ENCODE results near the gene CSNK2B. TPM values are rescaled to one million over a fixed set of nuclear protein-coding genes. Genes with fewer than 3 reads are reported as not detected.

CSNK2B gene
- total and polyA plus RNA-seq, 9 of the 15 experiments (the other 6 are each of a cell fraction or from before 2014, with no cell fraction given) = 120 to 1,126 (median 529) TPM

DNA sequence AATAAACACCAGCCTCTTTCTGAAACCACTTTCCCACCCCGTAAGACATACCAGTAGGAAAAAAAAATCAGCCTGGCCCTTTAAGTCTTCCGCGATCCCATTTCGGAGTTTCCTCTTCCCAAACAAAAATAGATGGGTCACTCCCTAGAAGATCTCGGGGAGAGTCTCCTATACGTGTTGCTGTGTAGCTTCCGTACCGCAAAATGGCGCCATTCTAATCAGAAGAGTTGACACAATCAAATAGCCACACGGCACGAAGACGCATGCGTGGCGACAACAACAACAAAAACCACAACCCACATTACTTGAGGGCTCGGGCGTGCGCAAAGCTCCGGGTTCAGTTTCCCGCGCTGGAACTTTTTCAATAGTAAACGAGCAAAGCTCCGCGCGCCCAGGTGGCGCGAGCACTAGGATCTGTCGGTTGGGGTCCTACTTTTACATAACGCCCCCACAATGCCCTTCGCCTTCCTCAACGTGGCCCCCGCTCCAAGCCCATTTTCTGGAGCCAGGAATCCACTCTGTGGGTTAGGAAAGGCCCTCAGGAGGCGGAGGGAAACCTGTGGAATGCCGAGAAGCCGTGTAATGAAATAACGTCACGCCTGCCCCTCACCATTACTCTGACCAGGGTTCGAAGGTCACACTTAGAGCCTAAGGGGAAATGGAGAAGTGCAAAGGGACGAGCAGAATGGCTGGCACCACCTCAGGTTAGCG, 935 bp upstream of the CSNK2B start, which contains the start of gene GPANK1 (continued):
- TF ChIP-seq, protein P1, sequence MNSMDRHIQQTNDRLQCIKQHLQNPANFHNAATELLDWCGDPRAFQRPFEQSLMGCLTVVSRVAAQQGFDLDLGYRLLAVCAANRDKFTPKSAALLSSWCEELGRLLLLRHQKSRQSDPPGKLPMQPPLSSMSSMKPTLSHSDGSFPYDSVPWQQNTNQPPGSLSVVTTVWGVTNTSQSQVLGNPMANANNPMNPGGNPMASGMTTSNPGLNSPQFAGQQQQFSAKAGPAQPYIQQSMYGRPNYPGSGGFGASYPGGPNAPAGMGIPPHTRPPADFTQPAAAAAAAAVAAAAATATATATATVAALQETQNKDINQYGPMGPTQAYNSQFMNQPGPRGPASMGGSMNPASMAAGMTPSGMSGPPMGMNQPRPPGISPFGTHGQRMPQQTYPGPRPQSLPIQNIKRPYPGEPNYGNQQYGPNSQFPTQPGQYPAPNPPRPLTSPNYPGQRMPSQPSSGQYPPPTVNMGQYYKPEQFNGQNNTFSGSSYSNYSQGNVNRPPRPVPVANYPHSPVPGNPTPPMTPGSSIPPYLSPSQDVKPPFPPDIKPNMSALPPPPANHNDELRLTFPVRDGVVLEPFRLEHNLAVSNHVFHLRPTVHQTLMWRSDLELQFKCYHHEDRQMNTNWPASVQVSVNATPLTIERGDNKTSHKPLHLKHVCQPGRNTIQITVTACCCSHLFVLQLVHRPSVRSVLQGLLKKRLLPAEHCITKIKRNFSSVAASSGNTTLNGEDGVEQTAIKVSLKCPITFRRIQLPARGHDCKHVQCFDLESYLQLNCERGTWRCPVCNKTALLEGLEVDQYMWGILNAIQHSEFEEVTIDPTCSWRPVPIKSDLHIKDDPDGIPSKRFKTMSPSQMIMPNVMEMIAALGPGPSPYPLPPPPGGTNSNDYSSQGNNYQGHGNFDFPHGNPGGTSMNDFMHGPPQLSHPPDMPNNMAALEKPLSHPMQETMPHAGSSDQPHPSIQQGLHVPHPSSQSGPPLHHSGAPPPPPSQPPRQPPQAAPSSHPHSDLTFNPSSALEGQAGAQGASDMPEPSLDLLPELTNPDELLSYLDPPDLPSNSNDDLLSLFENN (IDR thresholded peaks at IDR 0.05; ENCODE audit: low read depth in 2 of 2, low read length in 2 of 2) = peak in 1 of 2 experiments; percentile 30; a peak in 2 of 4 replicates
- TF ChIP-seq HDGF (IDR thresholded peaks at IDR 0.05) (peak; percentile 84; the same call in 1 of the 2 replicates), DIDO1 (tag; IDR thresholded peaks at IDR 0.05; ENCODE audit: low read depth) (no peak), MEF2A (IDR thresholded peaks at IDR 0.05; ENCODE audit: control insufficient read depth, low read depth, low read length) (no peak; the same call in 1 of the 2 replicates), PHF8 (IDR thresholded peaks at IDR 0.05; ENCODE audit: borderline replicate concordance, low read length) (peak; percentile 56; the same call in 1 of the 2 replicates), HDAC3 (IDR thresholded peaks at IDR 0.05; ENCODE audit: borderline replicate concordance, partially characterized antibody) (no peak), RBM15 (IDR thresholded peaks at IDR 0.05; ENCODE audit: insufficient read depth, low read length) (no peak), ZNF79 (CRISPR knock-in tag; IDR thresholded peaks at IDR 0.05; ENCODE audit: low read depth) (no peak), KDM5B (IDR thresholded peaks at IDR 0.05; ENCODE audit: insufficient replicate concordance, low read depth, low read length) (peak; percentile 86), KHSRP (IDR thresholded peaks at IDR 0.05) (no peak), TOE1 (IDR thresholded peaks at IDR 0.05; ENCODE audit: borderline replicate concordance) (no peak), TOE1 (CRISPR knock-in tag; IDR thresholded peaks at IDR 0.05; ENCODE audit: borderline replicate concordance, low read depth) (peak; percentile 95), EHMT2 (IDR thresholded peaks at IDR 0.05) (peak; percentile 9; the same call in 1 of the 2 replicates), TAF9B (IDR thresholded peaks at IDR 0.05; ENCODE audit: partially characterized antibody) (no peak), FOXK1 (CRISPR knock-in tag; IDR thresholded peaks at IDR 0.05; ENCODE audit: borderline replicate concordance) (peak; percentile 95; the same call in 1 of the 2 replicates), NUFIP1 (IDR thresholded peaks at IDR 0.05; ENCODE audit: partially characterized antibody) (no peak), TRIM24 (IDR thresholded peaks at IDR 0.05) (peak; percentile 9 to 20; a peak in 2 of 4 replicates), RBM17 (IDR thresholded peaks at IDR 0.05; ENCODE audit: borderline replicate concordance, low read depth, low read length) (no peak)
- TF ChIP-seq, protein P2, sequence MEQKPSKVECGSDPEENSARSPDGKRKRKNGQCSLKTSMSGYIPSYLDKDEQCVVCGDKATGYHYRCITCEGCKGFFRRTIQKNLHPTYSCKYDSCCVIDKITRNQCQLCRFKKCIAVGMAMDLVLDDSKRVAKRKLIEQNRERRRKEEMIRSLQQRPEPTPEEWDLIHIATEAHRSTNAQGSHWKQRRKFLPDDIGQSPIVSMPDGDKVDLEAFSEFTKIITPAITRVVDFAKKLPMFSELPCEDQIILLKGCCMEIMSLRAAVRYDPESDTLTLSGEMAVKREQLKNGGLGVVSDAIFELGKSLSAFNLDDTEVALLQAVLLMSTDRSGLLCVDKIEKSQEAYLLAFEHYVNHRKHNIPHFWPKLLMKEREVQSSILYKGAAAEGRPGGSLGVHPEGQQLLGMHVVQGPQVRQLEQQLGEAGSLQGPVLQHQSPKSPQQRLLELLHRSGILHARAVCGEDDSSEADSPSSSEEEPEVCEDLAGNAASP (IDR thresholded peaks at IDR 0.05) = no peak
- TF ChIP-seq, protein P3, sequence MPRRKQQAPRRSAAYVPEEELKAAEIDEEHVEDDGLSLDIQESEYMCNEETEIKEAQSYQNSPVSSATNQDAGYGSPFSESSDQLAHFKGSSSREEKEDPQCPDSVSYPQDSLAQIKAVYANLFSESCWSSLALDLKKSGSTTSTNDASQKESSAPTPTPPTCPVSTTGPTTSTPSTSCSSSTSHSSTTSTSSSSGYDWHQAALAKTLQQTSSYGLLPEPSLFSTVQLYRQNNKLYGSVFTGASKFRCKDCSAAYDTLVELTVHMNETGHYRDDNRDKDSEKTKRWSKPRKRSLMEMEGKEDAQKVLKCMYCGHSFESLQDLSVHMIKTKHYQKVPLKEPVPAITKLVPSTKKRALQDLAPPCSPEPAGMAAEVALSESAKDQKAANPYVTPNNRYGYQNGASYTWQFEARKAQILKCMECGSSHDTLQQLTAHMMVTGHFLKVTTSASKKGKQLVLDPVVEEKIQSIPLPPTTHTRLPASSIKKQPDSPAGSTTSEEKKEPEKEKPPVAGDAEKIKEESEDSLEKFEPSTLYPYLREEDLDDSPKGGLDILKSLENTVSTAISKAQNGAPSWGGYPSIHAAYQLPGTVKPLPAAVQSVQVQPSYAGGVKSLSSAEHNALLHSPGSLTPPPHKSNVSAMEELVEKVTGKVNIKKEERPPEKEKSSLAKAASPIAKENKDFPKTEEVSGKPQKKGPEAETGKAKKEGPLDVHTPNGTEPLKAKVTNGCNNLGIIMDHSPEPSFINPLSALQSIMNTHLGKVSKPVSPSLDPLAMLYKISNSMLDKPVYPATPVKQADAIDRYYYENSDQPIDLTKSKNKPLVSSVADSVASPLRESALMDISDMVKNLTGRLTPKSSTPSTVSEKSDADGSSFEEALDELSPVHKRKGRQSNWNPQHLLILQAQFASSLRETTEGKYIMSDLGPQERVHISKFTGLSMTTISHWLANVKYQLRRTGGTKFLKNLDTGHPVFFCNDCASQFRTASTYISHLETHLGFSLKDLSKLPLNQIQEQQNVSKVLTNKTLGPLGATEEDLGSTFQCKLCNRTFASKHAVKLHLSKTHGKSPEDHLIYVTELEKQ (CRISPR knock-in tag; IDR thresholded peaks at IDR 0.05) = 0 out of 2 replicates have a peak, but pooled peaks have one; percentile 0
